NOMO-1 treated with DMSO at 0.1 percent for 48 hours (cell line): ENCODE results near the gene ANKS1A.
"Not testable (repeated sequence)": the region's sequence is repeated elsewhere in the genome, so short reads cannot be mapped to it uniquely, and the experiment has no call there.

Experiments
- DNase-seq: peaks from one replicate; lab custom pipeline; 2025; ENCODE audit not compliant: unreplicated experiment; lab: John Stamatoyannopoulos, UW

ANKS1A gene

DNA sequence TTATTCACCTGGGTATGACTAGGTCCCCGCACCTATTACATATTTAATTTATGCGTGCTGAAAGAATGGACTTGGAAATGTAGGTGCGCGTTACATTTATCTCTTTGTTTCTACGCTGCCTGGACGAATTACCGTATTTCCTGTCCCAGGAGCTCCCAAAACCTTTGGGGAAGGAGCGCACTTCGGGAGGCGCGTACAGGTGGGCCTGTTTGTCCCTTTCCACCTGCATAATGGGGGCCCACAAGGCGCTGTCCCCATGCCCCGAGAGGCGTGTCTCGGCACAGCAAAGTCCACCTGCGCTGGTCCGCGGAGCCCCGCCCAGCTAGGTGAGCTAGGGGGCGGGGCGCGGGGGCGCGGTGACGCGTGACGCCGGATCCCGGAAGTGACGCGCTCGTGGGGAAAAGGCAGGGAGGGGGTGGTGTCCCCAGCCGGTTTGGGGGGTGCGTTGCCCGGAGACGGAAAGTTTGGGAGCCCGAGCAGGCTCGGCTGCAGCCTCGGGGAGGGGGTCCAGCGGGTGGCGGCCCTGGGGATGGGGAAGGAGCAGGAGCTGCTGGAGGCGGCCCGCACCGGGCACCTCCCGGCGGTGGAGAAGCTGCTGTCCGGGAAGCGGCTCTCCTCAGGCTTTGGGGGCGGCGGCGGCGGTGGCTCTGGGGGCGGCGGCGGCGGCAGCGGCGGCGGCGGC, at the start of gene ANKS1A:
Gene ANKS1A (plus strand): TSS at position 382 of the 682 bp plus-strand sequence. CDS start 148 bp downstream, at position 530.
- DNase-seq: peak; percentile 52

GRCh38 chr6:34839666-34840352, 49.2 kb upstream of the ANKS1A start:
- DNase-seq: no peak

- not testable (repeated sequence) for DNase-seq
Observed at GRCh38 chr6:34849066-34849465, 40.0 kb upstream of the ANKS1A start.

DNA sequence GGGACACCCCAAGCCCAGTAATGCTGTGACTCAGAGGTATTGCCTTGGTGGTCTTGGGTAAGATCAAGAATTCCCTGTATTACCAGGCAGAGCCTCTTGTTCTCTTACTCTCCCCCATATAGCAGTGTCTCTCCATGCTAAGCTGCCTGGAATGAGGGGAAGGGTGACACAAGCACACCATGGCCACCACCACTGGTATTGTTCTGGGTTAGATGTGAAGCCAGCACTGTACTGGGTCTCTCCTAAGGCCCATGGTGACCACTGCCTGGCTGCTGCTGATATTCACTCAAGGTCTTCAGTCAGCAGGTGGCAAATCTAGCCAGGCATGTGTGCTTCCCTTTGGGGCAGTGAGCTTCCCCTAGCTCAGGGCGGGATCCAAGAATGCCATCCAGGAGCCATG, 37.7 kb upstream of the ANKS1A start:
- DNase-seq: no peak

DNA sequence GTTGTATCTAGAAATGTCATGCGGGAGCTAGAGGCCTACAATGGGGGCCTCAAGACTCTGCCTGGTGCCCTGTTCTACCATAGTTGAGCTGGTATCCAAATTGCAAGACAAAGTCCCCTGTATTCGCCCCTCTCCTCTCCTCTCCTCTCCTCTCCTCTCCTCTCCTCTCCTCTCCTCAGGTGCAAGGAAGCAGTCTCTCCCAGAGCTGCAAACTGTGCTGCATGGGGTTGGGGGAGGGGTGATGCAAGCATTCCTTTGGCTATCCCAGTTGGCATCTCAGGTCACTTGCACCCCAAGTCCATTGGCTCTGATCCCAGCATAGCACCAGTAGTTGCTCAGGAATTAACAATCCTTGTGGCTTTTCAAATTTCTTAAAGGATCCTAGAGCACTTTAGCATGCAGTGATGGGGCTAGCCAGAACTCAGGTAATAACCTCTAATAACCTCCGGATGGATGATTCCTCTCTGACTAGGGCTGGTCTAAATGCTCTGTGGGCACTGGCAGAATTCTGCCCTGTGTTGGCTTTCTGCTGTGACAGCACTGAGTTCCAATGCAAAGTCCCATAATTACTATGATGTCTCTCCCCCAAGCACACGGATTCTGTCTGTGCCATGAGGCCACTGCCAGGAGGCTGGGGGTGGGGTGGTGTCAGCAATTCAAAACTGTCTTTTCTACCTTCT, 36.5 kb upstream of the ANKS1A start:
- DNase-seq: no peak

DNA sequence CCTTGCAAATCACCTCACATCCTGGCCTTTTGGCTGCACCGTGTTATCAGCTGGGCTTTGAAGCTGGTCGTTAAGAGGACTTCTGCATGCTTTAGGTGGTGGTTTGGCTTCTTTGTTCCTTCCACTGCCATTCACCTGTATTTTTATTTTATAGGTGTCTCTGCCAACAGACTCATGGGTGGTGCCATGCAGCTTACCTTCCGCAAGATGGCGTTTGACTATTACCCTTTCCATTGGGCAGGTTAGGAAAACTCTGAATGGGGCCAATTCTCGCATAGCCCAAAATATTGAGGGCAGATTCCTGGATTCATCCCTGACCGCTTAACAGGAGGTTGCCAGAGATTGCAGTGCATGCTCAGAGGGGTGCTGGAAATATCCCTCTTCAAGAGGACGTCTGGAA, 33.6 kb upstream of the ANKS1A start:
- no peak for DNase-seq

- no peak for DNase-seq
Observed at GRCh38 chr6:34858681-34859080, 30.4 kb upstream of the ANKS1A start.

DNA sequence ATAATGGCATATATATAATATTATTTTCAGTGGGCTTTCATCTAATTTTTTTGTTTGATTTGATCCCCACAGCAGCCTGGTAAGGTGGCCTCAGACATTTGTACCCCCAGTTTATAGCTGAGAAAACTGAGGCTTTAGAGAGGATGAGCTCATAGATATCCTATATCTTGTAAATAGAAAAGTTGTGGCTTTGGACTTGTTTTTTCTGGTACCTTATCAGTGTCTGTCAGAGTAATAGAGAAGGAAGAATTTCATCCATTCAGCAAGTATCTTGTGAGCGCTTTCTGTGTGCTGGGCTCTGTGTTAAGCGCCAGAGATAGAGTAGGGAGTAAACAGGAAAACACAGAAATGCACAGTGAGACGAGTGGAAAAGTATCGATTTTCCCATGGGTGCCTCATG, 29.1 kb upstream of the ANKS1A start:
- DNase-seq: no peak

- DNase-seq: no peak
Observed at GRCh38 chr6:34860776-34861175, 28.3 kb upstream of the ANKS1A start.

DNA sequence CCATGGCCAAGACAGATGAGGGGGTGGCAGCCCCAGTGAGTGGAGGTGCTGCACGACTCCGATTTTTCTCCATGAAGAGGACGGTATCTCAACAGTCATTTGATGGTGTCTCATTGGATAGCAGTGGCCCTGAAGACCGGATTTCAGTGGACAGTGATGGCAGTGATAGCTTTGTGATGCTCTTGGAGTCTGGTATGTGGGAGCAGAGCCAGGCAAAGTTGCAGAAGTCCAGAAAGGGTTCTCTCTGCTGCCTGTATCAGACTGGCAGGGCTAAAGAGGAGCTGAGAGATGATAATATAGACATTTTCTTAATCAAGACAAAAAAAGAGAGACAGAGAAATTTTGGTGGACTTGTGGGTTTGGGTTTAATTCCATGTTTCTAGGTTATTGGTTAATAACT, 25.0 kb upstream of the ANKS1A start:
- DNase-seq: no peak

- no peak for DNase-seq
Observed at GRCh38 chr6:34865107-34865506, 23.9 kb upstream of the ANKS1A start.

DNA sequence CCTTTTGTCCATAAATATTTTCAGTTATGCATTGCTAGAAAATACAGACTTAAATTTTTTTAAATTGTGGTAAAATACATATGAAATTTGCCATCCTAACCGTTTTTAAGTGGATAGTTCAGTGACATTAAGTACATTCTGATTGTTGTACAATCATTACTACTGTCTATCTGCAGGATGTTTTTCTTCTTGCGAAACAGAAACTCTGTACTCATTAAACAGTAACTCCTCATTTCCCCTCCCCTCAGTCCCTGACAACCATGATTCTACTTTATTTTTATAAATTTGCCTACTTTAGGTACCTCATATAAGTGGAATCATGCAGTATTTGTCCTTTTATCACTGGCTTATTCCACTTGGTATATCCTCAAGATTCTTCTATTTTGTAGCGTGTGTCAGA, 22.5 kb upstream of the ANKS1A start:
- peak; percentile 21 for DNase-seq

GRCh38 chr6:34867484-34867883, 21.6 kb upstream of the ANKS1A start:
- DNase-seq: no peak

- DNase-seq: no peak
Observed at GRCh38 chr6:34871853-34872252, 17.2 kb upstream of the ANKS1A start.

GRCh38 chr6:34872332-34872731, 16.7 kb upstream of the ANKS1A start:
- no peak for DNase-seq

DNA sequence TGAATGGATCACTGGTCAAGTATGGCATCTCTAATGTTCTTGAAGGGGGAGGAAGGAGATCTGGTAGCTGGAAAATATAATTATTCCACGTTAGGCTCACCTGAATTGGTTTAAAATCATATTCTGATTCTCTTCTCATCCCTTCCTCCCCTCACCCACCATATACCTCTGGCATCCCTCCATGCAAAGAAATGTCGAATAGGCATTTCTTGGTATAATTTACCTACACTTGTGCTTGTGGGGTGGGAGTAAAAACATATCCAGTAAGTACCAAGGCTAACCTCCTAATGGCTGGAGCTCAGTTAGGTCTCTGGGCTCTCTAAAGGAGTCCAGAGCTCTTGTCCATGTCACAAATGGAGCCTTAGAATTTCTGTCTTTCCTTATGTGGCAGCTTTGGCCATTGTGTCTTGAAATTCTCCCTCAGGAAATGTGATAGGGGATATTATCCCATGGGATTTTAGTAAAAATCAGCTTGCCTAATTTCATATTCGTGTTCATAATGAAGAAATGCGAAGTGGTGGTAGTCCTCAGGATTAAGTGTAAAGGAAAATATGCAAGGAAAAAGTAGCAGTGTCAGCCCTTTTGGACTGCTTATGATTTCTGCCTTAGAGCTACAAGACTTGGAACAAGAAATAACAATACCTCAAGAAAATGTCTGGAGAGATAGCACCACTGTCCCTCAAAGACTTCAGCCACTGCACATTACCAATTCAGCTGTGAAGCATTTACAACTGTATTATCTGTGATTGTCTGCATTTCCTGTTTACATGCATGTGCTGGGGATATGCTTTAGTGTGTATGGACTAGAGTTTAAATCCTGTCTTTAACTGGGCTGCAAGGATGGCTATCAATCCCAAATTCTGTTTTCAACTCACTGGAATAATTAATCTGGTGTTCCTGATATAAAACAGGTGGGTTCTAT, 13.5 kb upstream of the ANKS1A start:
- no peak for DNase-seq

DNA sequence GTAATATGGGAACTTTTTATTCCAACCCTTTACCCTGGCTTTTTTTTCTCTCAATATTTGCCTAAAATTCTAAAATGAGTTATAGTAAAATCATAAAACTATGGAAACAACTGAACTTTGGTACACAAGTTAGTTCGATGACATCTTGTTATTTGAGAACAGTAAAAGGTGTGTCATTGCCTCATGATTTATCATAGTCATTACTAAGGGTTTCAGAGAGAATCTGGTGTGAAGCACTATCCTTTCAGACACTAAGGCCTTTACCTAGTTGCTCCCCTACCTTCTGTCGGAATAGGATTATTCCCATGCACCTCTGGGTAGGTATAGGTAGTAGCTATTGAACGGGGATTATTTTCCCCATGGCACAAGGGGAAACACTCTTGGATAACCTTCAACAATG, 12.6 kb upstream of the ANKS1A start:
- DNase-seq: no peak

GRCh38 chr6:34877259-34877658, 11.8 kb upstream of the ANKS1A start:
- no peak for DNase-seq

GRCh38 chr6:34877869-34878485, 11.1 kb upstream of the ANKS1A start:
- no peak for DNase-seq

- DNase-seq: not testable (repeated sequence)
Observed at GRCh38 chr6:34884073-34884472, 5.0 kb upstream of the ANKS1A start.

GRCh38 chr6:34884996-34885395, 4.1 kb upstream of the ANKS1A start:
- no peak for DNase-seq
